ENCODE measurements around the gene KCNT1. TPM values are rescaled to one million over a fixed set of nuclear protein-coding genes. Genes with fewer than 3 reads are reported as not detected.

KCNT1 gene
- total RNA-seq, 1 experiment from 2014 or later: not detected

DNA sequence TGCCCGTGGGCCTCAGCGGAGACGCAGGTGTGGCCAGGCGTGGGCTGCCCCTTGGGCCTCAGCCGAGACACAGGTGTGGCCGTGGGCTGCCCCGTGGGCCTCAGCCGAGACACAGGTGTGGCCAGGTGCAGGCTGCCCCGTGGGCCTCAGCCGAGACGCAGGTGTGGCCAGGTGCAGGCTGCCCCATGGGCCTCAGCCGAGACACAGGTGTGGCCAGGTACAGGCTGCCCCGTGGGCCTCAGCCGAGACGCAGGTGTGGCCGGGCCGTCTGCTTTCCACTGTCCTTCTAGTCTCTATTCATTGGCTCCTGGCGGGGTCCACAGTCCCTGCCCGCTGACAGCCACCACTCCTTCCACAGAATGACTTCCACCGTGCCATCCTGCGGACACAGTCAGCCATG, 56.1 kb downstream of the KCNT1 start:
- no TSS peak for BruUV-seq (replicated peaks)
- H3K9me3 ChIP-seq (ENCODE audit: low read depth, low read length, poor library complexity, severe bottlenecking): no peaks in the 10 kb centered on the region
- ChIA-PET CTCF (no interaction called here), POLR2A (ENCODE audit: low non-redundant PET) (no interaction called here)
- intact Hi-C loops (cut with micrococcal nuclease; ENCODE audit: unreplicated experiment): no loop called here
- TF ChIP-seq, protein P1, sequence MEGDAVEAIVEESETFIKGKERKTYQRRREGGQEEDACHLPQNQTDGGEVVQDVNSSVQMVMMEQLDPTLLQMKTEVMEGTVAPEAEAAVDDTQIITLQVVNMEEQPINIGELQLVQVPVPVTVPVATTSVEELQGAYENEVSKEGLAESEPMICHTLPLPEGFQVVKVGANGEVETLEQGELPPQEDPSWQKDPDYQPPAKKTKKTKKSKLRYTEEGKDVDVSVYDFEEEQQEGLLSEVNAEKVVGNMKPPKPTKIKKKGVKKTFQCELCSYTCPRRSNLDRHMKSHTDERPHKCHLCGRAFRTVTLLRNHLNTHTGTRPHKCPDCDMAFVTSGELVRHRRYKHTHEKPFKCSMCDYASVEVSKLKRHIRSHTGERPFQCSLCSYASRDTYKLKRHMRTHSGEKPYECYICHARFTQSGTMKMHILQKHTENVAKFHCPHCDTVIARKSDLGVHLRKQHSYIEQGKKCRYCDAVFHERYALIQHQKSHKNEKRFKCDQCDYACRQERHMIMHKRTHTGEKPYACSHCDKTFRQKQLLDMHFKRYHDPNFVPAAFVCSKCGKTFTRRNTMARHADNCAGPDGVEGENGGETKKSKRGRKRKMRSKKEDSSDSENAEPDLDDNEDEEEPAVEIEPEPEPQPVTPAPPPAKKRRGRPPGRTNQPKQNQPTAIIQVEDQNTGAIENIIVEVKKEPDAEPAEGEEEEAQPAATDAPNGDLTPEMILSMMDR (conservative IDR thresholded peaks at IDR 0.05; ENCODE audit: low read depth, low read length): no peak
- TF ChIP-seq EZH2 (IDR thresholded peaks at IDR 0.05; ENCODE audit: borderline replicate concordance, low read depth, low read length, poor library complexity, severe bottlenecking): no peak
- H3K36me3 ChIP-seq (ENCODE audit: insufficient read depth, low read length, poor library complexity, severe bottlenecking): no peaks in the 10 kb centered on the region
- DNase-seq (ENCODE audit: low spot score): no peak
- no peaks in the 10 kb centered on the region for H3K27me3 ChIP-seq (replicated peaks; ENCODE audit: insufficient read depth, low read depth, low read length, poor library complexity)
- no peak overlapping the region for H3K4me3 ChIP-seq (ENCODE audit: low read depth, low read length, poor library complexity, severe bottlenecking)
- H3K4me1 ChIP-seq (ENCODE audit: insufficient read depth, low read length, poor library complexity, severe bottlenecking): no peaks in the 10 kb centered on the region
- H3K27ac ChIP-seq (ENCODE audit: low read depth, low read length, poor library complexity, severe bottlenecking): no peak overlapping the region

DNA sequence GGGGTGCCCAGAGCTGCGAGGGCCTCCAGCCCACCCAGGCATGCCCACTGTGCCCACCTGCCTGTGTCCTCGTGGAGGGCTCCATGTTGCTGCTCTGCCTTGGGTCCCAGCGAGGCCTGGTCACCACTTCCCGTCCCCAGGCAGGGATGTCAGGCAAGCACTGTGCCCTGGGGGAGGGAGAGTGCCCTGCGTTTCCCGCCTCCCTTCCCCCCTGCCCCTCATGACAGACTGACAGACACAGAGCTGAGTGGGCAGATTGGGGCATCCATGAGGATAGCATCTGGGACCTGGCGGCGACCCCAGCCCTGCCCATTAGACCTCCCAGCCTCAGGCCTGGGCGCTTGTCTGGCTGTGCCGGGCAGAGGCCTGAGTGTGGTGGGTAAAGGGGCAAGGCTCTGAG, 56.9 kb downstream of the KCNT1 start:
- no peaks in the 10 kb centered on the region for H3K27me3 ChIP-seq (replicated peaks; ENCODE audit: insufficient read depth, low read depth, low read length, poor library complexity)
- no peak overlapping the region for H3K27ac ChIP-seq (ENCODE audit: low read depth, low read length, poor library complexity, severe bottlenecking)
- ChIA-PET POLR2A (ENCODE audit: low non-redundant PET) (no interaction called here), CTCF (no interaction called here)
- BruUV-seq (replicated peaks): no TSS peak
- H3K36me3 ChIP-seq (ENCODE audit: insufficient read depth, low read length, poor library complexity, severe bottlenecking): no peaks in the 10 kb centered on the region
- no peaks in the 10 kb centered on the region for H3K4me1 ChIP-seq (ENCODE audit: insufficient read depth, low read length, poor library complexity, severe bottlenecking)
- intact Hi-C loops (cut with micrococcal nuclease; ENCODE audit: unreplicated experiment): no loop called here
- DNase-seq (ENCODE audit: low spot score): no peak
- H3K4me3 ChIP-seq (ENCODE audit: low read depth, low read length, poor library complexity, severe bottlenecking): no peak overlapping the region
- TF ChIP-seq EZH2 (IDR thresholded peaks at IDR 0.05; ENCODE audit: borderline replicate concordance, low read depth, low read length, poor library complexity, severe bottlenecking): no peak
- TF ChIP-seq, protein P1 (conservative IDR thresholded peaks at IDR 0.05; ENCODE audit: low read depth, low read length): no peak
- no peaks in the 10 kb centered on the region for H3K9me3 ChIP-seq (ENCODE audit: low read depth, low read length, poor library complexity, severe bottlenecking)

DNA sequence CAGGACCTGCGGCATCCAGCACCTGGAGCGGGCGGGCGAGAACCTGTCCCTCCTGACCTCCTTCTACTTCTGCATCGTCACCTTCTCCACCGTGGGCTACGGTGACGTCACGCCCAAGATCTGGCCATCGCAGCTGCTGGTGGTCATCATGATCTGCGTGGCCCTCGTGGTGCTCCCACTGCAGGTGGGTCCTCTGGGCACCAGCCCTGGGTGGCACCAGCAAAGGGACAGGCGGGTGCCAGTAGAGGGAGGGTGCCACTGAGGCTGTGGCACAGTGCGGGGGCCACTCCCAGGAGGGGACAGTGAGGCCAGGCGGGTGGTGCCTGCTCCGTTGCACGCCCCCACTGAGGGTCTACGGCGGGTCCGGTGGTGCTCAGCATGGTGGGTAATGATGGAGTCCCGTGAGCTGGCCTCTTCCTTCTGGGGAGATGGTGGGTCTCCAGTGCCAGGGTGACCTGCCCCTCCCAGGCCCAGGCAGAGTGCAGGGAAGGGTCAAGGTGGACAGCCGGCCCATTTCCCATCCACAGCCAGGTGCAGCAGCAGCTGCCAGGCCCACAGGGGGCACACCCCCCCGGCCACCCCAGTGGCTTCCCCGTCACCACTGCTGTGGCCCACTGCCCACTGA, 57.8 kb downstream of the KCNT1 start:
- H3K9me3 ChIP-seq (ENCODE audit: low read depth, low read length, poor library complexity, severe bottlenecking): no peaks in the 10 kb centered on the region
- BruUV-seq (replicated peaks): no TSS peak
- CTCF ChIA-PET: no interaction called here
- no peaks in the 10 kb centered on the region for H3K4me1 ChIP-seq (ENCODE audit: insufficient read depth, low read length, poor library complexity, severe bottlenecking)
- no peak for TF ChIP-seq EZH2 (IDR thresholded peaks at IDR 0.05; ENCODE audit: borderline replicate concordance, low read depth, low read length, poor library complexity, severe bottlenecking)
- TF ChIP-seq, protein P1 (conservative IDR thresholded peaks at IDR 0.05; ENCODE audit: low read depth, low read length): no peak
- H3K4me3 ChIP-seq (ENCODE audit: low read depth, low read length, poor library complexity, severe bottlenecking): no peak overlapping the region
- H3K36me3 ChIP-seq (ENCODE audit: insufficient read depth, low read length, poor library complexity, severe bottlenecking): no peaks in the 10 kb centered on the region
- no peak overlapping the region for H3K27ac ChIP-seq (ENCODE audit: low read depth, low read length, poor library complexity, severe bottlenecking)
- H3K27me3 ChIP-seq (replicated peaks; ENCODE audit: insufficient read depth, low read depth, low read length, poor library complexity): no peaks in the 10 kb centered on the region
- intact Hi-C loops (cut with micrococcal nuclease; ENCODE audit: unreplicated experiment): no loop called here
- no peak for DNase-seq (ENCODE audit: low spot score)
- POLR2A ChIA-PET (ENCODE audit: low non-redundant PET): no interaction called here
